CD4-positive, alpha-beta T cell treated with Interleukin-6 for 4 hours (primary cell): ENCODE measurements around the gene AKAP1.

Experiments
- DNase-seq: peaks from one replicate; pipeline ENCODE4 v3.0.0-alpha.2; 2020; ENCODE audit warnings: mixed read lengths

AKAP1 gene, protein sequence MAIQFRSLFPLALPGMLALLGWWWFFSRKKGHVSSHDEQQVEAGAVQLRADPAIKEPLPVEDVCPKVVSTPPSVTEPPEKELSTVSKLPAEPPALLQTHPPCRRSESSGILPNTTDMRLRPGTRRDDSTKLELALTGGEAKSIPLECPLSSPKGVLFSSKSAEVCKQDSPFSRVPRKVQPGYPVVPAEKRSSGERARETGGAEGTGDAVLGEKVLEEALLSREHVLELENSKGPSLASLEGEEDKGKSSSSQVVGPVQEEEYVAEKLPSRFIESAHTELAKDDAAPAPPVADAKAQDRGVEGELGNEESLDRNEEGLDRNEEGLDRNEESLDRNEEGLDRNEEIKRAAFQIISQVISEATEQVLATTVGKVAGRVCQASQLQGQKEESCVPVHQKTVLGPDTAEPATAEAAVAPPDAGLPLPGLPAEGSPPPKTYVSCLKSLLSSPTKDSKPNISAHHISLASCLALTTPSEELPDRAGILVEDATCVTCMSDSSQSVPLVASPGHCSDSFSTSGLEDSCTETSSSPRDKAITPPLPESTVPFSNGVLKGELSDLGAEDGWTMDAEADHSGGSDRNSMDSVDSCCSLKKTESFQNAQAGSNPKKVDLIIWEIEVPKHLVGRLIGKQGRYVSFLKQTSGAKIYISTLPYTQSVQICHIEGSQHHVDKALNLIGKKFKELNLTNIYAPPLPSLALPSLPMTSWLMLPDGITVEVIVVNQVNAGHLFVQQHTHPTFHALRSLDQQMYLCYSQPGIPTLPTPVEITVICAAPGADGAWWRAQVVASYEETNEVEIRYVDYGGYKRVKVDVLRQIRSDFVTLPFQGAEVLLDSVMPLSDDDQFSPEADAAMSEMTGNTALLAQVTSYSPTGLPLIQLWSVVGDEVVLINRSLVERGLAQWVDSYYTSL

GRCh38 chr17:57084802-57085447 lies at the start of gene AKAP1:
Gene AKAP1, plus strand, starts transcription at chr17:57085246. Its CDS starts 20,219 bp downstream, at chr17:57105465.
- DNase-seq = peak; percentile 96

DNA sequence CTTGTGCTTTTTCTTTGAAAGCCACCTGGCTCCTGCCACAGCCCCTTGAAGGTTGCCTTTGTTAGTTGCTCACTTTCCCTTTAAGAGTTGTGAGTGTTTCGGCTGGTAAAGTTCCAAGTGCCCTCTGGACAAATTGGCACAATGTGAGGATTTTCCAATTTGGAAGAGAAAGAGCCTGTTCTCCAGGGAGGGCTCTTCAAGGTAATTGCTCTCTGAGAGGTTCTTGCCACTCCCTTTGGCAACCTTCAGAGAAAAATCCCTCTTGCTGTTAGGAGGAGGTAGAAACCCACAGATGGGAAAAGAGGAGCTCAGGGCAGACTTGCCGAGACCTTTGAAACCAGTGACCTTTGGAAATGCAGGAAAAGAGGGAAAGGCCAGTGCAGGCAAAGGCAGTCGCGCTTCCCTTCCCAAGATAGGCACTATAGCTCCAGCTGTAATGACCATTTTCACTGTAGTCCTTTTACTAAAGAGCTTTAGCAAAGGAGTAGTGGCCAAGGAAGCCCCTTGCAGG lies 49.0 kb upstream of the AKAP1 start:
- no peak for DNase-seq

- DNase-seq = no peak
These were observed 47.6 kb upstream of the AKAP1 start for GRCh38 chr17:57037411-57037810.

DNA sequence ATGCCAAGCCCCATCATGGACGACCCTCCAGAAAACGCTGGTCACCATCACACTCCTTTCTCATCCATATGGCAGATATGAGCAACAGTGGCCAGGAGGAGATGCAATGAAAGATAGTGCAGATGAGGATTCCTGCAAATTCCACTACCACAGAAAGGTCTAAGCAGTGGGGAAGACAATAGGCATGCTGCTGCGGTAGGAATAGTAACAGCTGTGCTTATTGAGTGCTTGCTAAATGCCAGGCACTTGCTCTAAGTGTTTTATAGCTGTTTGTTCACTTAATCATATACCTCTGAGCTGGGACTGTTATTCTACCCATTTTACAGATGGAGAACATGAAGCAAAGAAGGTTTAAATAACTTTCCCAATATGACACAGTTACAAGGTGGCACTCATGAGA lies 46.6 kb upstream of the AKAP1 start:
- no peak for DNase-seq

GRCh38 chr17:57040571-57040970 lies 44.5 kb upstream of the AKAP1 start:
- DNase-seq = no peak

DNA sequence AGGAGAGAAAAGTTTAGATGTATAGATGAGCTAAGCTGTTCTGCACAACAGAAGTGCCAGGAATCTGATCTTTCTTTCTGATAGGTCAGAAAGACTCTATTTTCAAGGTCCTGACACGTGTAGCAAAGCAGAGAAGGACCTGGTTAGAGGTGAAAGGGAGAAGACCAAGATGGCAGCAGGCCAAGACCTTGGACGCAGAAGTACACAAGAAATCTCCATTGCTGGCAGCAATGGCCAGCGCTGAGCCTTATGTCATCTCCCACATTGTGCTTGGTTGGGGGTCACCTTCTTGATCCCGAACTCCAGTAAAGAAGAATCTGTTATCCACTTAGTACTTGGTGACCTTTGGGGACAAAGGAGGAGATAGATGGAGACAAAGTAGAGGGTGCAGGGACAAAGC lies 41.8 kb upstream of the AKAP1 start:
- no peak for DNase-seq

DNA sequence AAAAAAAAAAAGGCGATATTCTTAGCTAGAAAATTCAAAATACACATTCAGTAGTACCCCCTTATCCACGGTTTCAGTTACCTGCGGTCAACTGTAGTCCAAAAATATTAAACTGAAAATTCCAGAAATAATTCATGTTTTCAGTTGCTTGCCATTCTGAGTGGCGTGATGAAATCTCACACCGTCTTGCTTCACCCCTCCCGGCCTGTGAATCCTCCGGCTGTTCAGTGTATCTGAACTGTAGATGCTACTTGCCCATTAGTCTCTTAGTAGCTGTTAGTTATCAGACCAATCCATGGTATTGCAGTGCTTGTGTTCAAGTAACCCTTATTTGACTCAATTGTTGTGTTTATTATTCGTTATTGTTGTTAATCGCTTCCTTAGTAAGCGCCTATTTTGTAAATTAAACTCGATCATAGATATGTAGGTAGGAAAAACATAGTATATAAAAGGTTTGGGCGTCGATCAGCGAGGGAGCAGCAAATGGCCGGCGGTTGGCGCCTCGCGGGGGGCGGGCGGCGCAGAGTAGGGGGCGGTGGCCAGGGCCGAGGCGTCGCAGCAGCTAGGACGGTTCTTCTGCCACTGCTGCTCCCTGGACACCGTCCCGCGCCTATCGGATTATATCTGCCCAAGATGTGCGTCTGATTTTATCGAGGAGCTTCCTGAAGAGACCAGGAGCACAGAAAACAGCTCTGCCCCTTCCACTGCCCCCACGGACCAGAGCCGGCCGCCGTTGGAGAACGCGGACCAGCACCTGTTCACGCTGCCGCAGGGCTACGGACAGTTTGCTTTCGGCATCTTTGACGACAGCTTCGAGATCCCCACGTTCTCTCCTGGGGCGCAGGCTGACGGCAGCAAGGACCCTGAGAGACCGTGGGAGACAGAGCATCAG lies 39.8 kb upstream of the AKAP1 start:
- no peak for DNase-seq

GRCh38 chr17:57045868-57046704 lies 39.0 kb upstream of the AKAP1 start:
- DNase-seq = peak; percentile 9

DNA sequence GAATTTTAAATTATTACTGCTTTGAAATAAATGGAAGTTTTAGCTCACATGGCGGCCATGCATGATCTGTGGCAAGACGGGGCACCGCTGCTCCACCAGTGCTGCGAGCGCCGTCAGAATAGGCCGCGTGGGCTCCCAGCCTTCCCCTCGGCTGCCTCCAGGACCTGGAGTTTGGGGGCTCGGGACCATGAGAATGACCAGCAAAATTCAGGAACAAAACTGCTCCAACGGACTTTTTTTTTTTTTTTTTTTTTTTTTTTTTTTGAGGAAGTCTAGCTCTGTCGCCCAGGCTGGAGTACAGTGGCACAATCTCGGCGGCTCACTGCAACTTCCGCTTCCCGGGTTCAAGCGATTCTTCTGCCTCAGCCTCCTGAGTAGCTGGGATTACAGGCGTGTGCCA lies 38.3 kb upstream of the AKAP1 start:
- DNase-seq = no peak

GRCh38 chr17:57048096-57048495 lies 37.0 kb upstream of the AKAP1 start:
- DNase-seq = no peak

DNA sequence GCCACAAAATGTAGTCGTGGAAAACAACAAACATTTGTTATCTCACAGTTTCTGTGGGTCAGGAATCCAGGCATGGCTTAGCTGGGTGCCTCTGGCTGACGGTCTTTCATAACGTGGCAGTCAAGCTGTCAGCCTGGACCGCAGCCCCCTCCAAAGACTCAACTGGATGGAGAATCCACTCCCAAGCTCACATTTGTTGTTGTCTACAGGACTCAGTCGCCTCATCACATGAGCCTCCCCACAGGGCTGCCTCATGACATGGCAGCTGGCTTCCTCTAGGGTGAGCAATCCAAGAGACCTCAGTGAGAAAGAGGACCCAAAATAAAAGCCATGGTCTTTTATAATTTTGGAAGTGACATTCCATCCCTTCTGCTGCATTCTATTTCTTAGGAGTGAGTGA lies 34.7 kb upstream of the AKAP1 start:
- DNase-seq = no peak

DNA sequence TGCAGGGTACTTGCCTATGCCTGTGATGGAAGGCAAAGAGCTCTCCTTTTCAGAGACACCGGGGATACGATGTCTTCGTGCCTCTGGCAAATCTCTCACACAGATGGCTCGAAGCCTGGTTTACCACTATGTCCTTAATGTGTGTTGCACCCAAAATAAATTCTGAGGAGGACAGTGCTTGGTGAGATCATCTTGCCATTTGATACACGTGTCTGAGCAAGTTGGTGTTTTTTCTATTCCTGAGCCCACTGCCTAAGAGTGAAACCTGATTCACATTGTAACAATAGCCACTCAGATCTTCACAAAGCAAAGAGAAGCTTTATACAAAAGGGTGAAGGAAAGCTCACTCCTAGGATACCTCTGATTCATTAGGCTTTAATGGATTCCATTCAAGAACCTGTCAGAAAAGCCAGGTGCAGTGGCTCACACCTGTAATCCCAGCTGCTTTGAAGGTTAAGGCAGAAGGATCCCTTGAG lies 33.1 kb upstream of the AKAP1 start:
- no peak for DNase-seq

DNA sequence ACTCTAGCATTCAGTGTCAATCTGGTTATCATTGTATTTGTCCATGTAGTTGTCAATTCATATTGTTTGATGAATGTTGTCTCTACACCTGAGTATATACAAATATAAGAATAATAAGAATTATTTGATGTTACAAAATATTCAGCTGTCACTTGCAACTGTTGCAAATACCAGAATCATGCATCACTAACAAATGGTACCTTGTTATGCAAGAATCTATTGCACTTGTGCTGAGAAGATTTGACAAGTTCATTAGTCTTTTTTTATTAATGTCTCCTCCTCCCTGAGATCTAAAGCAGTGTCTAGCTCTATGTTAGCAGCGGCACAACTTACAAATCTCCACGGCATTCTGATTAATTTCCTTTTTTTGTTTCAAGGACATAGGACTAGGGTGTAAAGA lies 22.2 kb upstream of the AKAP1 start:
- DNase-seq = no peak

DNA sequence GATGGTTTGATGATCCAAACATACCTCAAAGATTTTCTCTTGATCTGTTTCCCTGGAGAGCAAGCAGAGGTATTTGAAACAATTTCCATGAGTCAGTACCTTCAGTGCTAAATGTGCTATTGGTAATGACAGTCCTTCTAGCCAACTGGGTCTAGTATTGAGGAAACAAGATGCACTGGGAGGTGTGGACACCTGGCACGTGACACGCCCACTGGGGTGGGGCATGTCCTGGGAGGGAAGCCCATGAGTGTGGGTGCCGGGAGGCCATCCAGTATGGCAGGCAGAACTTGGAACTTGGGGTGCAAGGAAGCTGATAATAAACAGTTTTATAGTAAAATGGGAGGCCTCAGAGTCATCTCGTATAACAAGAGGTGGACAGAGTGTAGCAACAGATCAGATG lies 17.9 kb upstream of the AKAP1 start:
- DNase-seq = no peak

DNA sequence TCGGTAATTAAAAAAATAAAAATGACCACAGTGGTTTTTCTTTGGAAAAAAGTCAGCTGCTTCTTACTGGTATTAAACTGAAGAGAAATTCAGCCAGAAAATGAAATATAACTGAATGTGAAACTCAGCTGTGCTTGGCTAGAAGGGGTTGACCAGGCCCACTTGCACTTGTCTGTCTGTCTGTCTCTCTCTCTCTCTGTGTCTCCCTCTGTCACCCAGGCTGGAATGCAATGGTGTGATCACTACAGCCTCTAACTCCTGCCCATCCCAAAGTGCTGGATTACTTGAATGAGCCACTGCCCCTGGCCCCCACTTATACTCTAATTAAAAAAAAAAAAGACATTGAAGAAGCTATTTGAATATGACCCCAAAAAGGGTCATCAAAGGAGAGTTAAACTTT lies 17.3 kb upstream of the AKAP1 start:
- no peak for DNase-seq

GRCh38 chr17:57068222-57068658 lies 16.8 kb upstream of the AKAP1 start:
- no peak for DNase-seq

DNA sequence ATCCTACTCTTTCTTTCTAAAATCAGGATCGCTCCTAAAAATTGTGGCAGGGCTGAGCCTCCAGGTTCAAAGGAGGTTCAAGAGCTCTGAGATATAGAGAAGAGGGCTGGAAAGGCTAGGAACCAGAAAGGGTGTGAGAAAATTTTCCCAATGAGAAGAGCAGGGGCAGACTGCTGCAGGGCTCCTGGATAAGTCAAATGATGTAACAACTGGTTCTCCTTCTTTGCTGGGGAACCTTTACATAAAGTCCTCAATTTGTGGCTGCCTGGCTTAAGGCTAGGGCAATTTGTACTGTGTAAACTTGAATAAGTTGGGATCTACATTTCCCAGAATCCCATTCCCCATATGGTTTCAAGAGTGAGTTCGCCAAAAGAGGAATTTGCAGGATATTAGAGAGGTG lies 16.3 kb upstream of the AKAP1 start:
- DNase-seq = no peak

DNA sequence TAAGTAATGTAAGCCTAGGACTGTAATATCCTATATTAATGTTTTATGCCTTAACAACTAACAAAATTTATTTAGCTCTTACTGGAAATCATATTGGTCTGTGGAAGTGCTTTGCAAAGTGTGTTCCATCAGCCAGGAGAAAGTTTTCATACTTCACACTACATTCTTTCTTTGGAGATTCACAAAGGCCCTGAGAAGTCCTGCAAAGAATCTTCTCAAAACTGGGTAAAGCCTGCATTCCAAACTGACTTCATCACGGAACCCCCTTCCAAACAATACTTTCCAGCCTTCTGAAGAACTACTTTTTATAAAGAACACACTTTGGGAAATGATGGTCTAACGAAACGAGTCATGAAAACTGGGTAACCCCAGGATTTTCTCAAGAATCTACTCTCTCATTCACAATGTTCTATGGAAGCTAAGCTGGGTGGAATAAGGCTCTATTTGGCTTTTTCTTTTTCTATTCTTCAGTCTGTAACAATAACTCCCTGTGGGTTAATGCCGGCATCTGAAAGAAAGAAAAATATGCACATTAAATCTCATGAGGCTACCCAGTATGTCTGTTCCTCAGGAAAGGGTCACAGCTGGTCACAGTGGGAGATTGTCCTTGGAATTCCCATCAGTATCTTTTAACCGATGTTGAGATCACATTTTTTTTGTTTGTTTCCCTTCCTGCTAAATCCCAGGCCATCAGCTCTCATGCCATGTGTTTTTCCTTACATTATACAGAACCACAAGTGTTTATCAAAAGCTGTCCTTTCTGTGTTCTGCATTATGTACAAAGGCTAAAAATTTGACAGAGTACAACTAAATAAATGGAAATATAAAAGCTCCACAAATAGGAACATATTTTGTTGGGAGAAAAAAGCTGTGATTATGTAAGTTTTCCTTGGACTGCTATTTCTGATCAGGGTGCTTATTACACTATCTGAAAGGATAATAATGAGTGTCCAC lies 12.8 kb upstream of the AKAP1 start:
- no peak for DNase-seq

GRCh38 chr17:57073626-57074025 lies 11.4 kb upstream of the AKAP1 start:
- DNase-seq = no peak

DNA sequence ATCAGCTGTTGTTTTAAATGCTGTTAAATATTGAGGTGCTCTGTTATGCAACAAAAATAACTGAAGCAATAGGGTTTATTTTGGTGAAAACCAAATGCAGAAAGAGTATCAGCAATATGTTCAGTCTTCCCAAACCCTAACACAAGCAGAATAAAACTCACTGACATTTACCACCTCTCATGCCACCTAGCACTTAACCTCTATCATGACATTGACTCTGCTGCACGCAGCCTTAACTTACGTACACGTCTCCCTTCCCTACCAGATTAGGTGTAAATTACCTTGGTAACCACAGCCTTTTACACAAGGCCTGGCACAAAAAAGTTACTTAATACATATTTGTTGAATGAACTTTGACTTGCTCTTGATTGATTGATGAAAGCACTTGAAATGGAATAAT lies 9.9 kb upstream of the AKAP1 start:
- no peak for DNase-seq
